HEK293 (cell line): ENCODE measurements around the gene EME1.
A peak's percentile ranks its signal among the peaks of the same experiment; 100 is the strongest.

Experiments
- CTCF ChIA-PET: fragments of 350-600 bp; formaldehyde crosslinking; extraction: SDS; loops from one replicate; lab custom pipeline; 2021; ENCODE audit warnings: antibody characterized with exemption; lab: Yijun Ruan, JAX
- POLR2A ChIA-PET: fragments of 300-600 bp; formaldehyde crosslinking; extraction: SDS; loops from one replicate; lab custom pipeline; 2020; ENCODE audit warnings: antibody characterized with exemption, inconsistent platforms; lab: Yijun Ruan, JAX
- H3K27ac ChIP-seq: fragments of 200-500 bp; sonication (Bioruptor generic); 2 replicates; pipeline ENCODE4 v1.5.1; 2014; ENCODE audit warnings: low read depth, low read length, control low read depth, inconsistent platforms; ENCODE audit errors: extremely low read depth
- H3K36me3 ChIP-seq, 2 experiments: fragments of 200-500 bp in 1 of 2; sonication (Bioruptor generic) in 1 of 2; 1 replicate in 1 of 2; 2 replicates in 1 of 2; pipeline ENCODE4 v1.5.1; 2014 to 2017; ENCODE audit warnings: inconsistent platforms in 2 of 2, low read length in 2 of 2; ENCODE audit not compliant: control insufficient read depth in 2 of 2, insufficient read depth in 1 of 2
- H3K4me1 ChIP-seq: fragments of 200-500 bp; sonication (Bioruptor generic); 2 replicates; pipeline ENCODE4 v1.5.1; 2014; ENCODE audit warnings: mild to moderate bottlenecking, low read length, inconsistent platforms; ENCODE audit not compliant: control insufficient read depth, insufficient read depth
- H3K4me3 ChIP-seq: 2 replicates; pipeline ENCODE4 v1.5.1; 2011; ENCODE audit warnings: low read depth, mild to moderate bottlenecking, control low read depth, low read length, moderate library complexity
- H3K9me3 ChIP-seq: fragments of 200-500 bp; sonication (Bioruptor generic); 2 replicates; pipeline ENCODE4 v1.5.1; 2014; ENCODE audit warnings: low read depth, low read length, inconsistent platforms; ENCODE audit not compliant: control insufficient read depth, insufficient read depth
- GLIS1 ChIP-seq: fragments of 450-650 bp; formaldehyde crosslinking; IDR thresholded peaks from 2 replicates; pipeline ENCODE4 v1.5.1; 2016; ENCODE audit warnings: missing biosample characterization, missing genetic modification characterization
- IKZF3 ChIP-seq: fragments of 450-650 bp; IDR thresholded peaks from 2 replicates; pipeline ENCODE4 v1.5.0; 2018; ENCODE audit warnings: missing biosample characterization, mild to moderate bottlenecking, missing genetic modification characterization, moderate library complexity
- KLF10 ChIP-seq: fragments of 450-650 bp; IDR thresholded peaks from 2 replicates; pipeline ENCODE4 v1.5.1; 2018; ENCODE audit warnings: missing biosample characterization, mild to moderate bottlenecking, missing genetic modification characterization
- KLF16 ChIP-seq: fragments of 450-650 bp; formaldehyde crosslinking; IDR thresholded peaks from 2 replicates; pipeline ENCODE4 v1.5.1; 2017; ENCODE audit warnings: missing biosample characterization, missing genetic modification characterization
- KLF9 ChIP-seq: fragments of 450-650 bp; formaldehyde crosslinking; IDR thresholded peaks from 2 replicates; pipeline ENCODE4 v1.5.1; 2016; ENCODE audit warnings: missing biosample characterization, missing genetic modification characterization, low read depth
- MEIS1 ChIP-seq: sonication (generic); formaldehyde crosslinking; IDR thresholded peaks from 2 replicates; pipeline ENCODE4 v1.8.1; 2022; ENCODE audit warnings: missing genetic modification reagents, mild to moderate bottlenecking, borderline replicate concordance
- SP2 ChIP-seq: fragments of 450-650 bp; formaldehyde crosslinking; IDR thresholded peaks from 2 replicates; pipeline ENCODE4 v1.5.1; 2016; ENCODE audit warnings: missing biosample characterization, missing genetic modification characterization
- SP7 ChIP-seq: fragments of 450-650 bp; formaldehyde crosslinking; IDR thresholded peaks from 2 replicates; pipeline ENCODE4 v1.5.1; 2016; ENCODE audit warnings: missing biosample characterization, missing genetic modification characterization
- ZBTB10 ChIP-seq: fragments of 450-650 bp; formaldehyde crosslinking; IDR thresholded peaks from 2 replicates; pipeline ENCODE4 v1.5.1; 2016; ENCODE audit warnings: missing biosample characterization, missing genetic modification characterization
- ZBTB17 ChIP-seq: fragments of 450-650 bp; formaldehyde crosslinking; IDR thresholded peaks from 2 replicates; pipeline ENCODE4 v1.5.1; 2016; ENCODE audit warnings: missing biosample characterization, missing genetic modification characterization
- ZBTB20 ChIP-seq: fragments of 450-650 bp; formaldehyde crosslinking; IDR thresholded peaks from 2 replicates; pipeline ENCODE4 v1.5.1; 2016; ENCODE audit warnings: missing biosample characterization, missing genetic modification characterization
- ZBTB21 ChIP-seq: fragments of 450-650 bp; formaldehyde crosslinking; IDR thresholded peaks from 2 replicates; pipeline ENCODE4 v1.5.1; 2017; ENCODE audit warnings: missing biosample characterization, missing genetic modification characterization
- ZBTB7A ChIP-seq: fragments of 450-650 bp; formaldehyde crosslinking; IDR thresholded peaks from 2 replicates; pipeline ENCODE4 v1.5.1; 2016; ENCODE audit warnings: low read depth, missing biosample characterization, missing genetic modification characterization
- ZBTB8A ChIP-seq: fragments of 450-650 bp; formaldehyde crosslinking; IDR thresholded peaks from 2 replicates; pipeline ENCODE4 v1.5.1; 2016; ENCODE audit warnings: missing biosample characterization, missing genetic modification characterization
- ZEB2 ChIP-seq: fragments of 450-650 bp; formaldehyde crosslinking; IDR thresholded peaks from 2 replicates; pipeline ENCODE4 v1.5.1; 2016; ENCODE audit warnings: missing biosample characterization, missing genetic modification characterization
- ZFHX2 ChIP-seq: fragments of 450-650 bp; formaldehyde crosslinking; conservative IDR thresholded peaks from 2 replicates; pipeline ENCODE4 v1.5.1; 2016; ENCODE audit warnings: missing biosample characterization, missing genetic modification characterization
- ZIC2 ChIP-seq: fragments of 450-650 bp; formaldehyde crosslinking; IDR thresholded peaks from 2 replicates; pipeline ENCODE4 v1.5.1; 2016; ENCODE audit warnings: missing biosample characterization, missing genetic modification characterization
- ZNF140 ChIP-seq: fragments of 450-650 bp; formaldehyde crosslinking; IDR thresholded peaks from 2 replicates; pipeline ENCODE4 v1.5.1; 2016; ENCODE audit warnings: missing biosample characterization, missing genetic modification characterization
- ZNF157 ChIP-seq: fragments of 450-650 bp; formaldehyde crosslinking; IDR thresholded peaks from 2 replicates; pipeline ENCODE4 v1.5.1; 2016; ENCODE audit warnings: missing biosample characterization, missing genetic modification characterization
- ZNF433 ChIP-seq: fragments of 450-650 bp; formaldehyde crosslinking; IDR thresholded peaks from 2 replicates; pipeline ENCODE4 v1.5.1; 2016; ENCODE audit warnings: missing biosample characterization, missing genetic modification characterization, low read depth
- ZNF48 ChIP-seq: fragments of 450-650 bp; formaldehyde crosslinking; IDR thresholded peaks from 2 replicates; pipeline ENCODE4 v1.5.1; 2016; ENCODE audit warnings: missing biosample characterization, missing genetic modification characterization
- ZNF501 ChIP-seq: fragments of 450-650 bp; formaldehyde crosslinking; IDR thresholded peaks from 2 replicates; pipeline ENCODE4 v1.5.1; 2016; ENCODE audit warnings: missing biosample characterization, missing genetic modification characterization
- ZNF549 ChIP-seq: fragments of 450-650 bp; IDR thresholded peaks from 2 replicates; pipeline ENCODE4 v1.5.1; 2018; ENCODE audit warnings: missing biosample characterization, missing genetic modification characterization, mild to moderate bottlenecking, inconsistent platforms, moderate library complexity
- ZNF660 ChIP-seq: fragments of 450-650 bp; IDR thresholded peaks from 2 replicates; pipeline ENCODE4 v1.5.1; 2018; ENCODE audit warnings: missing biosample characterization, mild to moderate bottlenecking, missing genetic modification characterization
- ZNF76 ChIP-seq: fragments of 450-650 bp; formaldehyde crosslinking; IDR thresholded peaks from 2 replicates; pipeline ENCODE4; 2016; ENCODE audit warnings: low read depth, missing biosample characterization, missing genetic modification characterization, borderline replicate concordance
- ZSCAN23 ChIP-seq: fragments of 450-650 bp; formaldehyde crosslinking; IDR thresholded peaks from 2 replicates; pipeline ENCODE4 v1.5.1; 2016; ENCODE audit warnings: missing biosample characterization, missing genetic modification characterization
- ZSCAN30 ChIP-seq: fragments of 450-650 bp; IDR thresholded peaks from 2 replicates; pipeline ENCODE4 v1.5.1; 2018; ENCODE audit warnings: missing biosample characterization, mild to moderate bottlenecking, missing genetic modification characterization, moderate library complexity
- TF ChIP-seq, protein P1 (sequence below): fragments of 450-650 bp; formaldehyde crosslinking; IDR thresholded peaks from 2 replicates; pipeline ENCODE4 v1.5.1; 2016; ENCODE audit warnings: missing biosample characterization, missing genetic modification characterization, low read depth
- TF ChIP-seq, protein P2 (sequence below): fragments of 450-650 bp; formaldehyde crosslinking; optimal IDR thresholded peaks from 2 replicates; pipeline ENCODE3; 2016; ENCODE audit warnings: missing biosample characterization, mild to moderate bottlenecking, missing genetic modification characterization

Gene EME1

GRCh38 chr17:50345432-50346312 lies 27.4 kb upstream of the EME1 start, which contains the start of gene XYLT2 (continued):
- TF ChIP-seq, protein P1, sequence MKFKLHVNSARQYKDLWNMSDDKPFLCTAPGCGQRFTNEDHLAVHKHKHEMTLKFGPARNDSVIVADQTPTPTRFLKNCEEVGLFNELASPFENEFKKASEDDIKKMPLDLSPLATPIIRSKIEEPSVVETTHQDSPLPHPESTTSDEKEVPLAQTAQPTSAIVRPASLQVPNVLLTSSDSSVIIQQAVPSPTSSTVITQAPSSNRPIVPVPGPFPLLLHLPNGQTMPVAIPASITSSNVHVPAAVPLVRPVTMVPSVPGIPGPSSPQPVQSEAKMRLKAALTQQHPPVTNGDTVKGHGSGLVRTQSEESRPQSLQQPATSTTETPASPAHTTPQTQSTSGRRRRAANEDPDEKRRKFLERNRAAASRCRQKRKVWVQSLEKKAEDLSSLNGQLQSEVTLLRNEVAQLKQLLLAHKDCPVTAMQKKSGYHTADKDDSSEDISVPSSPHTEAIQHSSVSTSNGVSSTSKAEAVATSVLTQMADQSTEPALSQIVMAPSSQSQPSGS (tag by site-specific recombination): no peak
- TF ChIP-seq ZNF549 (tag by site-specific recombination): no peak
- TF ChIP-seq, all 188 proteins: peak for 21

DNA sequence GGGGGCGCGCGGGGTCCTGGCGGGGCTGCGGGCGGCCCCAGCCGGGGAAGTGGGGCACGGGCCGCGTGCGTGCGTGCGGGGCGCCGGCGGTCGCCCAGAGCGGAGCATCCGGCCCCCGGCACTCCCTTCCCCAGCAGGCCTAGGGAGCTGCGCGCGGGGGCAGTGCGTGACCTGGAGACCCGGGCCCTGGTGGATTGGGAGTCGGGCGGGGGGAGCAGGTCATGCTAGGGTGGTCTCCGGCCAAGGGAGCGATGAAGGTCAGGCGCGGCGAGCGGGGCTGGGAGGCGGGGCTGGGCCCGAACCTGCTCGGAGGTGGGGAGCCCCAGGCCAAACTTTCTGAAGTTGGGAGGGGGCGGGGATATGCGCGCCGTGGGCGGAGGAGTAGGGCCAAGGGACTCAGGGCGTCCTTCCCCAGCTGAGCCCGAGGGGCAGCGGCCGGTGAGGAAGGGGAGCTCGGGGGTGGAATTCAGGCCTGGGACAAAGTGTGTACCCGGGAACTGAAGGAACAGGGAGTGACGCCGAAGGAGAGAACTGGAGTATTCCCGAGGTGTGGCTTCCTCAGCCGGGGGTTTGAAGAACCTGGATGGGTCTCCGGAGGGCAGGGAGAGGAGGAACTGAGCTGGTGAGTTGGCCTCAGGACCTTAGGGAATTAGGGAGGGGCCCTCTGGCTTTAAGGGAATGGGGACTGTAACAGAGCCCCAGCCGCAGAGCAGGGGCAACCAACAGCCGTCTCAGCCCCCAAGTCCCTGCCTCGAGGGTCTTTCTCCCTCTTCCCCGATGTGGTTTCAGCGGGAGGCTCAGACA lies 26.5 kb upstream of the EME1 start:
- Histone ChIP-seq H3K27ac (peak overlapping the region; percentile 83; the same call in 1 of the 2 replicates), H3K36me3 (peaks cover 0 to 6% of the 10 kb centered on the region in 2 experiments; a peak in 1 of 3 replicates), H3K4me1 (peaks cover 11% of the 10 kb centered on the region), H3K4me3 (peak overlapping the region; percentile 88), H3K9me3 (no peaks in the 10 kb centered on the region)
- POLR2A ChIA-PET: interaction anchor here (0.5 to 2.0 kb wide), 12 partner anchors 9 to 260 kb away, joined by 3 to 10 read pairs (median 3); partner anchors contain the start of genes EME1 and MRPL27
- CTCF ChIA-PET: interaction anchor here (0.5 to 4.2 kb wide), 6 partner anchors 11 to 603 kb away, joined by 3 to 39 read pairs (median 4); no protein-coding TSS in a partner anchor
- TF ChIP-seq, protein P2, sequence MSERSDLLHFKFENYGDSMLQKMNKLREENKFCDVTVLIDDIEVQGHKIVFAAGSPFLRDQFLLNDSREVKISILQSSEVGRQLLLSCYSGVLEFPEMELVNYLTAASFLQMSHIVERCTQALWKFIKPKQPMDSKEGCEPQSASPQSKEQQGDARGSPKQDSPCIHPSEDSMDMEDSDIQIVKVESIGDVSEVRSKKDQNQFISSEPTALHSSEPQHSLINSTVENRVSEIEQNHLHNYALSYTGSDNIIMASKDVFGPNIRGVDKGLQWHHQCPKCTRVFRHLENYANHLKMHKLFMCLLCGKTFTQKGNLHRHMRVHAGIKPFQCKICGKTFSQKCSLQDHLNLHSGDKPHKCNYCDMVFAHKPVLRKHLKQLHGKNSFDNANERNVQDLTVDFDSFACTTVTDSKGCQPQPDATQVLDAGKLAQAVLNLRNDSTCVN: peak; percentile 76
- TF ChIP-seq ZNF433 (tag by site-specific recombination) (no peak), ZBTB21 (tag by site-specific recombination) (peak; percentile 8; the same call in 1 of the 2 replicates), ZNF157 (tag by site-specific recombination) (no peak), ZBTB20 (peak; percentile 71; the same call in 1 of the 2 replicates), MEIS1 (0 out of 2 replicates have a peak, but pooled peaks have one; percentile 24), ZBTB8A (peak; percentile 34; the same call in 1 of the 2 replicates), ZNF48 (tag by site-specific recombination) (no peak), SP7 (tag by site-specific recombination) (0 out of 2 replicates have a peak, but pooled peaks have one; percentile 32), ZNF76 (tag by site-specific recombination) (peak; percentile 36; the same call in 1 of the 2 replicates), ZIC2 (tag by site-specific recombination) (peak; percentile 42; the same call in 1 of the 2 replicates), ZBTB10 (tag by site-specific recombination) (peak; percentile 69; the same call in 1 of the 2 replicates), ZEB2 (tag by site-specific recombination) (0 out of 2 replicates have a peak, but pooled peaks have one; percentile 53), ZNF140 (tag by site-specific recombination) (no peak), ZNF660 (tag by site-specific recombination) (0 out of 2 replicates have a peak, but pooled peaks have one; percentile 7), SP2 (tag by site-specific recombination) (peak; percentile 66), KLF9 (peak; percentile 69), ZFHX2 (tag by site-specific recombination) (peak; percentile 91), ZSCAN30 (tag by site-specific recombination) (no peak), ZNF501 (tag by site-specific recombination) (peak; percentile 47; the same call in 1 of the 2 replicates), KLF16 (tag by site-specific recombination) (peak; percentile 52), KLF10 (tag by site-specific recombination) (0 out of 2 replicates have a peak, but pooled peaks have one; percentile 6), IKZF3 (tag by site-specific recombination) (peak; percentile 39; the same call in 1 of the 2 replicates), ZSCAN23 (tag by site-specific recombination) (no peak), ZBTB7A (no peak), ZBTB17 (tag by site-specific recombination) (peak; percentile 41; the same call in 1 of the 2 replicates), GLIS1 (tag by site-specific recombination) (0 out of 2 replicates have a peak, but pooled peaks have one; percentile 16)
